HEK293T (cell line): Measurements from ENCODE around the gene TMTC2.
A peak's percentile ranks its signal among the peaks of the same experiment; 100 is the strongest.

Experiments
- CTCF ChIA-PET: fragments of 350-600 bp; formaldehyde crosslinking; extraction: SDS; loops from one replicate; lab custom pipeline; 2021; ENCODE audit warnings: antibody characterized with exemption, inconsistent platforms; lab: Yijun Ruan, JAX
- POLR2A ChIA-PET: fragments of 350-600 bp; formaldehyde crosslinking; extraction: SDS; loops from one replicate; lab custom pipeline; 2020; ENCODE audit warnings: antibody characterized with exemption, inconsistent platforms; lab: Yijun Ruan, JAX
- DNase-seq: peaks from one replicate; pipeline ENCODE4 v3.0.0; 2012; ENCODE audit warnings: mixed read lengths; ENCODE audit errors: extremely low spot score
- ARNT ChIP-seq: fragments of 450-650 bp; IDR thresholded peaks from 2 replicates; pipeline ENCODE4 v1.6.1; 2017; ENCODE audit warnings: mild to moderate bottlenecking
- BHLHE40 ChIP-seq: fragments of 450-650 bp; IDR thresholded peaks from 2 replicates; pipeline ENCODE4 v1.6.1; 2016; ENCODE audit warnings: mild to moderate bottlenecking, moderate library complexity, borderline replicate concordance
- CTBP1 ChIP-seq: fragments of 450-650 bp; IDR thresholded peaks from 2 replicates; pipeline ENCODE4 v1.6.1; 2016; ENCODE audit warnings: borderline replicate concordance
- ELF4 ChIP-seq: fragments of 450-650 bp; IDR thresholded peaks from 2 replicates; pipeline ENCODE4 v1.6.1; 2017; ENCODE audit warnings: antibody characterized with exemption
- FOXA1 ChIP-seq: fragments of 450-650 bp; IDR thresholded peaks from 2 replicates; pipeline ENCODE4 v1.6.1; 2016; ENCODE audit warnings: mild to moderate bottlenecking
- FOXK2 ChIP-seq: fragments of 450-650 bp; IDR thresholded peaks from 2 replicates; pipeline ENCODE4 v1.6.1; 2016; ENCODE audit warnings: mild to moderate bottlenecking
- FOXM1 ChIP-seq: fragments of 450-650 bp; IDR thresholded peaks from 2 replicates; pipeline ENCODE4 v1.6.1; 2017; ENCODE audit warnings: mild to moderate bottlenecking, borderline replicate concordance
- HDGF ChIP-seq: fragments of 450-650 bp; IDR thresholded peaks from 2 replicates; pipeline ENCODE4 v1.6.1; 2017; ENCODE audit warnings: antibody characterized with exemption, borderline replicate concordance
- L3MBTL2 ChIP-seq: fragments of 450-650 bp; conservative IDR thresholded peaks from 2 replicates; pipeline ENCODE4 v1.6.1; 2016; ENCODE audit warnings: mild to moderate bottlenecking
- LEF1 ChIP-seq: fragments of 450-650 bp; IDR thresholded peaks from 2 replicates; pipeline ENCODE4 v1.6.1; 2017; ENCODE audit warnings: mild to moderate bottlenecking, borderline replicate concordance
- NFRKB ChIP-seq: fragments of 450-650 bp; IDR thresholded peaks from 2 replicates; pipeline ENCODE4 v1.6.1; 2016; ENCODE audit warnings: mild to moderate bottlenecking, moderate library complexity
- PKNOX1 ChIP-seq: fragments of 450-650 bp; IDR thresholded peaks from 2 replicates; pipeline ENCODE4 v1.6.1; 2016
- SP1 ChIP-seq: fragments of 450-650 bp; IDR thresholded peaks from 2 replicates; pipeline ENCODE4 v1.6.1; 2017
- SUZ12 ChIP-seq: fragments of 450-650 bp; IDR thresholded peaks from 2 replicates; pipeline ENCODE4 v1.6.1; 2016; ENCODE audit warnings: mild to moderate bottlenecking
- TARDBP ChIP-seq: fragments of 450-650 bp; IDR thresholded peaks from 2 replicates; pipeline ENCODE4 v1.6.1; 2016
- ZNF384 ChIP-seq: fragments of 450-650 bp; IDR thresholded peaks from 2 replicates; pipeline ENCODE4 v1.6.1; 2016

The TMTC2 gene

GRCh38 chr12:82972624-82973023, 285.9 kb downstream of the TMTC2 start:
- no peak for DNase-seq
- no peak for TF ChIP-seq ZNF384
- TF ChIP-seq BHLHE40 = no peak
- TF ChIP-seq HDGF = no peak
- no peak for TF ChIP-seq PKNOX1
- no peak for TF ChIP-seq FOXA1
- TF ChIP-seq L3MBTL2 = no peak
- TF ChIP-seq TARDBP = no peak
- TF ChIP-seq FOXK2 = no peak
- no peak for TF ChIP-seq FOXM1
- no peak for TF ChIP-seq ELF4
- ChIA-PET POLR2A (no interaction called here), CTCF (no interaction called here)

- DNase-seq = peak; percentile 20
- CTCF ChIA-PET = no interaction called here
- TF ChIP-seq BHLHE40 (no peak), PKNOX1 (peak; percentile 74)
- POLR2A ChIA-PET = no interaction called here
These were observed 286.9 kb downstream of the TMTC2 start for GRCh38 chr12:82973592-82973991.

DNA sequence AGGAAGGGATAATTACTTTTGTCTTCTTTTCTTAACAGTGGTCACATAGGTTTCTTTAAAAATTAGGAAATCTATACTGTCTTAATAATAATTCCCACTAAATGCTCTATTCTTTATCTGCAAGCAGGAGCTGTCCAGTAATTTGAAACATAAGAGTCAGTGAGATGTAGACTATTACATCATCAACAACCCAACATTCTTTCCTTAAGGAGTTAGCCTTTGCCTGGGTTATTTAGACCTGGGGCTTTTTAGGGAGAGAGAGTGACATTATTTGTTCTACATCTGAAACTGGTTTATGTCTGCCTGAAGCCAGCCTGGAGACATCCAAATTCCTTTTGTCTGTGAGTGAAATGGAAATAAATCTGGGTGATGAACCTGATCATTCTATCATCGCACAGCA, 294.4 kb downstream of the TMTC2 start:
- CTCF ChIA-PET = no interaction called here
- DNase-seq = no peak
- TF ChIP-seq L3MBTL2 (no peak), ZNF384 (no peak), NFRKB (no peak), FOXM1 (no peak), LEF1 (no peak), SUZ12 (no peak), CTBP1 (no peak)
- POLR2A ChIA-PET = no interaction called here

GRCh38 chr12:82994117-82994516, 307.4 kb downstream of the TMTC2 start:
- TF ChIP-seq PKNOX1 = no peak
- TF ChIP-seq TARDBP = no peak
- TF ChIP-seq FOXA1 = no peak
- no peak for TF ChIP-seq ELF4
- ChIA-PET POLR2A (no interaction called here), CTCF (no interaction called here)
- DNase-seq = no peak

DNA sequence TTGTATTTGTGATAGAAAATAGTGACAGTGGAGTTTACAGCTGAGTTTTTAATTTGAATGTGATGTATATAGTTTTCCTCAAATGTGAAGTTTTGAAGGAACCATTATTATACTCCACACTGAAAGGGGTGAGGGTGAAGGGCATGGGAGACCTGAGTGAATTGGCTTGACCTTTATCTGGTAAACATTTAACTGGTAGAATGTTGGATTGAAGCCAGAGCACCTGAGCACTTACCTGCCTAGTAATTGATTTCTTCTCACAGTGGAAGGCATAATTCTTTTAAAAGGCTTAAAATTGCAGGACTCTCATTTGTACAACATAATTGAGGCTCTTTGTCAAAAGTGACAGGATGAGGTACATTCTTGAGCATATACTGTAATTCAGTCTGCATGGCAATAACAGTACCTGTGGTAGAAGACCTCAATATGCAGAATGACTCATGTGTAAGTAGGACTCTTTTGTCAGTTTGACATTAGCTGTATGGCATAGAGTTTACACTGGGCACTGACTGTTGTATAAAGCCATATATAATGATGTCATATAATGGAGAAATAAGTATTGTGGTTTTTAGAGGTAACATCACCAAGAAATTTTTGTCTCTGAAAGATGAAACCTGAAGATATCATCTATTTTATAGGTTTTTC, 309.6 kb downstream of the TMTC2 start:
- CTCF ChIA-PET = no interaction called here
- POLR2A ChIA-PET = no interaction called here
- TF ChIP-seq SP1 = no peak
- no peak for TF ChIP-seq NFRKB
- no peak for TF ChIP-seq ZNF384
- no peak for TF ChIP-seq TARDBP
- TF ChIP-seq FOXK2 = no peak
- no peak for TF ChIP-seq HDGF
- TF ChIP-seq SUZ12 = no peak
- no peak for TF ChIP-seq ARNT
- no peak for TF ChIP-seq PKNOX1
- TF ChIP-seq CTBP1 = no peak
- no peak for TF ChIP-seq BHLHE40
- TF ChIP-seq ELF4 = no peak
- no peak for TF ChIP-seq FOXM1
- no peak for TF ChIP-seq LEF1
- no peak for TF ChIP-seq FOXA1
- no peak for TF ChIP-seq L3MBTL2
- no peak for DNase-seq

- CTCF ChIA-PET = no interaction called here
These were observed 311.8 kb downstream of the TMTC2 start for GRCh38 chr12:82998509-82998908.

GRCh38 chr12:83003026-83003425, 316.3 kb downstream of the TMTC2 start:
- TF ChIP-seq SUZ12 = no peak
- no peak for TF ChIP-seq PKNOX1
- no peak for TF ChIP-seq NFRKB
- TF ChIP-seq LEF1 = no peak
- TF ChIP-seq ZNF384 = no peak
- TF ChIP-seq L3MBTL2 = no peak
- TF ChIP-seq ARNT = no peak
- no peak for TF ChIP-seq BHLHE40
- TF ChIP-seq ELF4 = no peak
- TF ChIP-seq CTBP1 = no peak
- TF ChIP-seq FOXM1 = no peak
- ChIA-PET CTCF (no interaction called here), POLR2A (no interaction called here)
- no peak for DNase-seq

More at GRCh38 chr12:82998509-82998908, 311.8 kb downstream of the TMTC2 start:
- TF ChIP-seq TARDBP = no peak
- TF ChIP-seq FOXK2 = no peak
- no peak for TF ChIP-seq L3MBTL2
- no peak for TF ChIP-seq FOXA1
- TF ChIP-seq SP1 = no peak
- TF ChIP-seq CTBP1 = no peak
- DNase-seq = no peak
- POLR2A ChIA-PET = no interaction called here
